PC-3 (cell line): ENCODE measurements around the gene COL9A3.

Source experiments
- CTCF ChIP-seq: fragments of 300-600 bp; sonication (generic); conservative IDR thresholded peaks from 2 replicates; pipeline ENCODE4 v1.5.1; 2017; ENCODE audit warnings: antibody characterized with exemption, low read depth, mild to moderate bottlenecking, low read length
- EZH2 ChIP-seq: fragments of 300-600 bp; sonication (generic); IDR thresholded peaks from one replicate; pipeline ENCODE4 v1.6.1; 2017; ENCODE audit warnings: antibody characterized with exemption, mild to moderate bottlenecking, low read length; ENCODE audit not compliant: unreplicated experiment
- EZH2phosphoT487 ChIP-seq: fragments of 300-600 bp; sonication (generic); IDR thresholded peaks from 2 replicates; pipeline ENCODE4 v1.6.1; 2018; ENCODE audit warnings: mild to moderate bottlenecking, antibody characterized with exemption, low read length, borderline replicate concordance

DNA sequence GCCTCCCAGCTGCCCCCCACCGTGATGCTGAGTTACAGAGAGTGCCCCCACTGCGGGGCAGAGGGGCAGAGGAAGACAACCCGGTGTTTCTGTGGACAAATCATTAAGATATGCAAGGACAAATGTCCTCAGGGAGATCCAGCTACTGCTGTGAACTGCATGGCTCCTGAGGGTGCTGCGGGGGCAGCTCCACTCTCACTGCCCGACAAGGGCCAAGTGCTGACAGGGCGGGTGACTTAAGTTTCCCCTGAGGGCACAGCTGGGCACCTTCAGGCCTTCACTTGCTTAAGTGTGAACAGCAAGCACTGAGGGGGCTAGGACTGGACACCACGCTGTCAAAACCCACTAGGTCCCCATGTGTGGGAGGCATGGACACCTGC lies 71.0 kb downstream of the COL9A3 start:
- TF ChIP-seq CTCF, result no peak
- no peak for TF ChIP-seq EZH2
- TF ChIP-seq EZH2phosphoT487, result no peak
